ENCODE measurements around the gene GAK.

GRCh38 chr4:851701-852430, 80.2 kb downstream of the GAK start:
- TF ChIP-seq REST (IDR thresholded peaks at IDR 0.05; ENCODE audit: insufficient read depth in 1 of 2, low read depth in 2 of 2, low read length in 1 of 2) (no peak), CTCF (IDR thresholded peaks at IDR 0.05) (no peak), POLR2AphosphoS5 (IDR thresholded peaks at IDR 0.05; ENCODE audit: low read depth, low read length) (no peak), SIN3A (IDR thresholded peaks at IDR 0.05; ENCODE audit: borderline replicate concordance, insufficient read depth, low read depth, low read length) (no peak)

Data from Panc1 (cell line).